ENCODE data around the gene DENND1A. TPM values are rescaled to one million over a fixed set of nuclear protein-coding genes. Genes with fewer than 3 reads are reported as not detected.

Gene DENND1A
- polyA plus RNA-seq, 1 donor = 24.5 TPM

GRCh38 chr9:123353984-123354591 lies 575.8 kb downstream of the DENND1A start:
- DNase-seq = peak; percentile 70

DNA sequence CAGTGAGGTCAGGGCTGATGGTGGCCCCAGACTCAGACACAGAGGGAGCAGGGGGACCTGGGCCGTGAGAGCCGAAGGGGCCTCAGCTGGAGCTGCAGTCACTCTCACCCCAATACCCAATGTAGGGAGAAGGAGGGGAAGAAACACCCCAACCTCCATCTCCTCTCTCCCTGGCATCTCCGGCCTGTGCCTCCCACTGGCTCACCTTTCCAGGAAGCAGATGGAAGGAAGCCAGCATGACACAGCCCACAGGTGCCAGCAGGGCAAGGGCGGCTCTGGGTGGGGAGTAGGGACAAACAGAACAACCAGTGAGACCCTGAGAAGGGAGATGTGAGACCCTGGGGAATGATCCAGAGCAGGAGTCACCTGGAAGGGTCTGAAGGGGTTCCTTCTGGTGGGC lies 576.9 kb downstream of the DENND1A start:
- DNase-seq = no peak

DNA sequence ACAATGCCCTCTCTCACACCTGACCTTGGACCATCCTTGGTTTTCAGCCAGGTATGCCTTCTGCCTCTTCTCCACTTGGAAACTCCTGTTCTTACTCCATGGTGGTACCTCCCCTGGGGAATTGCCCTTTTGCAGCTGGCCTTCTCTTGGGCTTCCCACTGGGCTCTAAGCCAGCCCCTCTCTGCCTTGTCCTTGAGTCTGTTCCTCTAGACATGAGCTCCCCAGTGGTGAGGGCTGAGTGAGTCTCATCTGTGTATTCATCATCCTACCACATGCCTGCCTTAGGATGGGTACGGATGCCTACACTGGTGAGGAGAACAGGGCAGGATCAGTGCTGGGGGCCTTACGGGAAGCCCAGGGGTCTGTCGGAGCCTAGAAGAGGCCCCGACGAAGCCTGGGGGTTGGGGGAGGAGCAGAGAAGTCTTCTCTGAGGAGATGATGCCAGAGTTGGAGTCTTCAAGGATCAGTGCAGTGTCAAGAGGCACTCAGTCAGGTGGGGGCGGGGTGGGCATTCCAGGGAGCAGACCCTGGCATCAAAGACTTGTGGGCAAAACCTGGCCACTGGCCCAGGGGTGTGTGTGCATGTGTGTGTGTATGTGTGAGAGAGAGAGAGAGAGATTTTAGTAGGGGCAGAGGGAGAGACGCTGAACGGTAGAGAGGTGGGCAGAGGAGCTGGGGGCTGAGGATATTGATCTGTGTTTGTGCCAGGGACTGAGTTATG lies 579.2 kb downstream of the DENND1A start:
- no peak for DNase-seq

- DNase-seq = no peak
Observed at GRCh38 chr9:123349691-123350480, 580.0 kb downstream of the DENND1A start.

- no peak for DNase-seq
Observed at GRCh38 chr9:123349033-123349432, 580.9 kb downstream of the DENND1A start.

DNA sequence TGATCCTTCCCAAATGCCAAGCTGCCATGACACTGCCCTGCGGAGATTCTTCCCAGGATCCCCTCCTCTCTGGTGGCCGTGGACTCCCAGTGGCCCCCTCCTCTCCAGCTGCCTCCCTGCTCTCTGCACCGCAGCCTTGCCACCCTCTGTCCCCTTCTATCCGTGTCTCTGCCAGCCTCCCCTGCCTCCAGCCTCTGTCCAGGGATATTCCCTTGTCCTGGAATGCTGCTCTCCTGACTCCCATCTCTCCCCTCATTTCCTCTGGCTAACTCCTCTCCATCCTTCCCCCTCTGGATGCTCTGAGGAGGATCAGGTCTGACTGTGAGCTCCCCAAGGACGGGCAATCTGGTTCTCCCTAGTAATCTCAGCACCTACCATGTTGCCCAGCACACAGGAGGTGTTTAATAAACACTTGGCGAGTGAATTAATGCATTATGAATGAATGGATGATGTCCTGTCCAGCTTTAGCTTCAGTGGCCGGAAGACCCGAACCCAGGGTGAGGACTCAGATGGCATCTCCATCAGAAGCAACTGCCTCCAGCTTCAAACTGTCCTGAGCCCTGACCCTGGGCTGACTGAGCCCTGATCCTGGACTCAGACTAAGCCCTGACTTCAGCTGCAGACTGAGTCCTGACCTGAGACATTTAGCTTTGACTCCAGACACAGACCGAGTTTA lies 581.5 kb downstream of the DENND1A start:
- no peak for DNase-seq

DNA sequence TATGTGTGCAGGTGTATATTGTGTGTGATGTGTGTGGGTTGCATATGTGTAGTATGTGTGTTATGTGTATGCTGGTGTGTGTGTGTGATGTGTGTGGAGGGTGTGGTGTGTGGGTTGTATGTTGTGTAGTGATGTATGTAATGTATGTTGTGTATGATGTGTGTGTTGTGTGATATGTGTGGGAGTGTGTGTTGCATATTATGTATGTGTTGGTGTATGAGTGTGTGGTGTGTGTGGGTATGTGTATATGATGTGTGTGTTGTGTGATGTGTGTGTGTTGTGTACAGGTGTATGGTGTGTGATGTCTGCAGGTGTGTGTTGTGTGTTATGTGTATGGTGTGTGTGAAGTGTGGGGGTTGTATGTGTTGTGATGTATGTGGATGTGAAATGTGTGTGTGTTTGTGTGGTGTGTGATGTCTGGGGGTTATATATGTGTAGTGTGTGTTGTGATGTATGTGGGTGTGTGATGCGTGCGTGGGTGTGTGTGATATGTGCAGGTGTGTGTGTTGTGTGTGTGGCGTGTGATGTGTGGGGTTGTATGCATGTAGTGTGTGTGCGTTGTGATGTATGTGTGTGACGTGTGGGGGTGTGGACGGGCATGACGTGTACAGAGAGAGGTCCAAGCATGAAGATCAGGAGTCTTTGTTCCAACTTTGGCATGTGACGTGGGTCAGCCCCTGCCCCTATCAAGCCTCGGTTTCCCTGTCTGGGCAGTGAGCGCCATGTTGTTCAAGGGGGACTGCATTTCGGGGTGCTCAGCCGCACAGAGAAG lies 582.5 kb downstream of the DENND1A start:
- DNase-seq = no peak

- no peak for DNase-seq
Observed at GRCh38 chr9:123346826-123347225, 583.1 kb downstream of the DENND1A start.

GRCh38 chr9:123346026-123346425 lies 583.9 kb downstream of the DENND1A start:
- no peak for DNase-seq

GRCh38 chr9:123345567-123345955 lies 584.4 kb downstream of the DENND1A start:
- DNase-seq = no peak

- no peak for DNase-seq
Observed at GRCh38 chr9:123344192-123344949, 585.6 kb downstream of the DENND1A start.

DNA sequence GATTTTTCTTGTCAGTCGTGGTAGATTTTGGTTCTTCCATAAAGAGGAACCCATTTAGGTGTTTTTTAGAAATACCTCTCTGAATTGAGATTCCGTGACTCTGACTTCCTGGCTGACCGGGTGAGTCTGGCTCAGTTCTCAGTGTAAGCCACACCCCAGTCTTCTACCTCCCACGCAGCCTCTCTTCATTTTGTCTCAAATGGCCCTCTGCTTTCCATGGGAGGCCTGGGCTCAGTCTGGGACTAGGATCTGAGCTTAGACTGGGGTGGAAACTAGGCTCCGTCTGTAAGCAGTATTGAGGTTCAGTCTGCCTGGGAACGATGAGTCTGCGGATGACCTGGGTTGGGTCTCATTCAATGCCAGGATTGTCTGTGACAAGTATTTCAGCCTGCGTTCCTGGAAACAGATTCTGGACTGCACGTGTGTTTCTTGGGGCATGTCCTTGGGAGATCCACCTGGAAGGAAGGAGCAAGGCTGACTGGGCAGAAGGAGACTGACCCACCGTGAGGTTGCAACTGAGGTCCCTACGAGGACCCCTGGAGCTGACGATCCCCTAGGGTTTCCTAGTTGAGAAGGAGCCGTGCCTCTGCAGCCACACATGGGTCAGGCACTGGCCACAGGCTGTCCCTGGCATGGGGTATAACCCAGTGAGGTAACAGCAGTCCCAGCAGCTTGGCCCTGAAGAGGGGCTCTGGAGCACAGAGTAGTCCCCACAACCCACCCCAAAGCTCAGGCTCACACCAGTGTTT lies 586.3 kb downstream of the DENND1A start:
- no peak for DNase-seq

- no peak for DNase-seq
Observed at GRCh38 chr9:123342247-123342646, 587.7 kb downstream of the DENND1A start.

DNA sequence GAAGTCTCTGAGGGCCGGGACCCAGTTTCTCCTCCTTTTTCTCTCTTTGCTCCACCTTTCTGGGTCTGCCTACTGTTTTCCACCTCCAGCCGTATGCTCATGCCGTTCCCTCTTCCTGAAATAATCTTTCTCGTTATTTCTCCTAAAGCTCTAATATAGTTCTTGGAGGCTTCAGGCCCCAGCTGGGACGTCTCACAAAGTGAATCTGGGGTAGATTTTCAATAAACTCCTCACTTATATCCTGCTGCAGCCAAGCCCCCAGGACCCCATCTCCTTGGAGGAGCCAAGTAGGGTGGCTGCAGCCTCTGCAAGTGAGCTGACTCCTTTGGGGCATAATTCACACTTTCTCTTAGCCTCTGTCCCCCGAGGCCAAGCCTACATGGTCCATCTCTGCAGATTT lies 588.1 kb downstream of the DENND1A start:
- DNase-seq = no peak

DNA sequence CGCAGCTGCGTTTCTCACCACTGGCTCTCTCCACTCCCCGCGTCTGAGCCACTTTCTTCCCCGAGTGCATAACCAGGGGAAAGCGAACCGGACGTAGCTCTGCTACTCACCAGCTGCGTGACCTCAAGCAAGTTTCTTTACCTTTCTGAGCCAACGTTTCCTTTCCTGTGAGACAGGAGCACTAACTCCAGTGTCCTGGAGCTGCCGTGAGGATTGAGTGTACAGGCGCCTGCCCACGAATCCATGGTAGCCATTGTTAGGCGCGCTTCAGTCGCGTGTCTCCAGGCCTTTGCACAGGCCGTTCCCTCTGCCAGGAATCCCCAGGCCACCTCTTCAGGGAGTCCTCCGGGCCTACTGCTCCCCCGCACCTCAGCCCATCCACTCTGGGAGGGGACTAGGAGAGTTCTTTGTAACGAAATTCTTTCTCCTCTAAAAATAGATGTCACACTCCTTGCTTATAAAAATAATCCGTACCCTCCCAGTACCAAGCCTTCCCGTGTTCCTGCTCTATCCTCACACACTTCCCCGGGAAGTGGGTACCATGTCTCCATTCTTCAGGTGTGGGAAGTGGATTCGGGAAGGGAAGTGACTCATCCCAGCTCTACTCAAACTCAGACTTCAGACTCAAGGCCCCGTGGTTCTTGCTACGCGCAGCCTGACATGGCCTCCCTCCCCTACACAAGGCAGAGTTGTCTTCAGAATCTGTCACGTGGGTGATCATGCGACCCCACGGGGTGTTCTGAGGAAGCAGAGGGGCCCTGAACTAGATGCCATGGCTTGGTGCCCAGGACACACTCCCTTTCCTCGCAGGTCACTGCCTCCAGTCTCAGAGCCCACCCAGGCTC lies 590.0 kb downstream of the DENND1A start:
- DNase-seq = no peak

GRCh38 chr9:123338710-123339665 lies 590.9 kb downstream of the DENND1A start:
- no peak for DNase-seq

GRCh38 chr9:123337971-123338370 lies 592.0 kb downstream of the DENND1A start:
- DNase-seq = no peak

- no peak for DNase-seq
Observed at GRCh38 chr9:123336959-123337358, 593.0 kb downstream of the DENND1A start.

All from left kidney (tissue), 2 donors.